Activated CD4-positive, alpha-beta T cell treated with anti-CD3 and anti-CD28 coated beads, Interleukin-10, Interleukin-2, amounts not matched to agents 100 ng/mL and 50 ng/mL, durations not matched to agents 16 hours and 8 hours (primary cell): ENCODE measurements around the gene RBFOX2.
A peak's percentile ranks its signal among the peaks of the same experiment; 100 is the strongest.
"Not testable (repeated sequence)": the region's sequence is repeated elsewhere in the genome, so short reads cannot be mapped to it uniquely, and the experiment has no call there.

Experiments
- DNase-seq: peaks from one replicate; pipeline ENCODE4 v3.0.0-alpha.2; 2020

Gene RBFOX2

GRCh38 chr22:36028646-36029405, at the start of gene RBFOX2:
Gene RBFOX2 (minus strand): TSS chr22:36028824. CDS start chr22:36028425, 399 bp downstream.
- DNase-seq = peak; percentile 74

GRCh38 chr22:36077271-36077670, 48.6 kb upstream of the RBFOX2 start:
- DNase-seq = no peak

- no peak for DNase-seq
Observed at GRCh38 chr22:36075724-36076123, 47.1 kb upstream of the RBFOX2 start.

DNA sequence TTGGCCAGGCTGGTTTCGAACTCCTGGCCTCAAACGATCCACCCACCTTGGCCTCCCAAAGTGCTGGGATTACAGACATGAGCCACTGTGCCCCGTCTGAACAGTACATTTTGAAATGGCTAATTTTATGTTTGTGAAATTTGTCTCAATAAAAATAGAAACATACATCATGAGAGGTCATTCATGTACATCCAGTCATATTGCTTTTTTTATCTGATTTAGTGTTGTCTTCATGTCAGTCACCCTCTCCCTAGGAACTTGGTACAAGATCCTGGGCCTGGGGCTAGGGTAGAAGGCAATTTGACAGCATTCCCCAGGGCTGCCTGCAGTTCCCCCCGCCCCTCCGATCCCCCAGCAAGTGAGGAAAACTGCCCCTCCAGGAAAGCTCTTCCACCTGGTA, 46.6 kb upstream of the RBFOX2 start:
- no peak for DNase-seq

GRCh38 chr22:36073476-36073875, 44.9 kb upstream of the RBFOX2 start:
- no peak for DNase-seq

GRCh38 chr22:36070645-36071044, 42.0 kb upstream of the RBFOX2 start:
- not testable (repeated sequence) for DNase-seq

- no peak for DNase-seq
Observed at GRCh38 chr22:36069368-36069767, 40.7 kb upstream of the RBFOX2 start.

DNA sequence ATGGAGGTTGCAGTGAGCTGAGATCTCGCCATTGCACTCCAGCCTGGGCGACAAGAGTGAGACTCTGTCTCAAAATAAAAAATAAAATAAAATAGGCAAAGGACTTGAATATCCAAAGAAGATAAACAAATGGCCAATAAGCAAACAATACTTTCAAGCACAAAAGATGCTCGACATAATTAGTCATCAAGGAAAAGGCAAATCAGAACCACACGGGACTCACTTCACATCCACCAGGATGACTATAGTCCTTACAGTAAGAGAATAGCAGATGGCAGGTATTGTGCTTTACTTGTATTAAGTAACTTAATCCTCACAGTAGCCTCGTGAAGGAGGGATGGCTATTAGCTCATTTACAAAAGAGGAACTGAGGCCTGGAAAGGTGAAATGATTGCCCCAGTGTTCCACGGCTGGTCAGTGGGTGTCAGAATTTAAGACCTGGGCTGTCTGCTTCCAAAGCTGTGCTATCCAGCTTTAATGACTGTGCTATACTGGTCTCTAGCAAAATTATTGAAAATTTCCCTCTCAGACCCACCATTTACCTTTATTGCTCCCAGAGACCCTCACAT, 40.2 kb upstream of the RBFOX2 start:
- DNase-seq = no peak

- no peak for DNase-seq
Observed at GRCh38 chr22:36067235-36067558, 38.6 kb upstream of the RBFOX2 start.

GRCh38 chr22:36065775-36066544, 37.3 kb upstream of the RBFOX2 start:
- DNase-seq = peak; percentile 75

- no peak for DNase-seq
Observed at GRCh38 chr22:36065462-36065774, 36.8 kb upstream of the RBFOX2 start.

DNA sequence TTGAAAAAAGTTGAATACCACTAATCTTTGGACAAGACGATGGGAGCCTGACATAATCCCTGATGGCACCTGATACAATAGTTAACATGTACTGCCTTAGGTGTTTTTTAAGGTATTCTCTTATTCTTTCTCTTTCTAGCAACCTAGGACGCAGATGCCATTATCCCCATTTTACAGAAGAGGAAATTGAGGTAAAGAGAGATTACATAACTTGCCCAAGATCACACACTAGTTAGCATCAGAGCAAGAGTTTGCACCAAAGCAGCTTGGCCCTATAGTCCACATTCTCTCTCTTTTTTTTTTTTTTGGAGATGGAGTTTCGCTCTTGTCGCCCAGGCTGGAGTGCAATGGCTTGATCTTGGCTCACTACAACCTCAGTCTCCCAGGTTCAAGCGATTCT, 35.7 kb upstream of the RBFOX2 start:
- no peak for DNase-seq

- DNase-seq = no peak
Observed at GRCh38 chr22:36056980-36057379, 28.4 kb upstream of the RBFOX2 start.

- DNase-seq = no peak
Observed at GRCh38 chr22:36055376-36056295, 27.0 kb upstream of the RBFOX2 start.

DNA sequence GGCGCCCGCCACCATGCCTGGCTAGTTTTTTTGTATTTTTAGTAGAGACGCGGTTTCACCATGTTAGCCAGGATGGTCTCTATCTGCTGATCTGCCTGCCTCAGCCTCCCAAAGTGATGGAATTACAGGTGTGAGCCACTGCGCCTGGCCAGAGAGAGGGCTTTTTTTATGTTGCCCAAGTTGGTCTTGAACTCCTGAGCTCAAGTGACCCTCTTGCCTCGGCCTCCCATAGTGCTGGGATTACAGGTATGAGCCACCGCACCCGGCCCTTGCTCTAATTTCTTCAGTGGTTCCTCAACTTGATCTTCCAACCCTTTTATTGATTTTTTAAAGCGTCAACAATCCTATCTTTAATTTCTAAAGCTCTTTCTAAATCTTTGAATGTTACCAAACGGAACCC, 25.8 kb upstream of the RBFOX2 start:
- DNase-seq = not testable (repeated sequence)

- no peak for DNase-seq
Observed at GRCh38 chr22:36053242-36054147, 24.9 kb upstream of the RBFOX2 start.

DNA sequence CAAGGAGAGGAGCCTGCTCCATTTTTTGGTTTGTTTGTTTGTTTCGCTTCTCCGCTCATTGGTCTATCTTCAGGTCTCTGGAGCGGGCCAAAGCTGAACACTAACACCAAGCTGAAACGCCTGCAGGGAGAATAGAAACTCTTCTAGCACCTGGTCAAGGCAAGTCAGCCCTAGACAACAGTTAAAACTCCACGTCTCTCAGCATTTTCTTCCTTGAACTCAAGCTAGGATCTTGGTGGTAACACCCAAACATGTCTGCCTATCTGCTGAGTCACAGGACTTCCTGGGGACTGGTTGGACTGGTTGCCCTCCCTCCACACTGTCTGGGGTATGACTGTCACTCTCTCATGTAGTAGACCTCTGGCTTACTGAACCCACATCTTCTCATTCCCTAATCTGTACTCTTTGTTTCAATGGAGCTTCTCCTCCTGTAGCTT, 23.9 kb upstream of the RBFOX2 start:
- peak; percentile 40 for DNase-seq

DNA sequence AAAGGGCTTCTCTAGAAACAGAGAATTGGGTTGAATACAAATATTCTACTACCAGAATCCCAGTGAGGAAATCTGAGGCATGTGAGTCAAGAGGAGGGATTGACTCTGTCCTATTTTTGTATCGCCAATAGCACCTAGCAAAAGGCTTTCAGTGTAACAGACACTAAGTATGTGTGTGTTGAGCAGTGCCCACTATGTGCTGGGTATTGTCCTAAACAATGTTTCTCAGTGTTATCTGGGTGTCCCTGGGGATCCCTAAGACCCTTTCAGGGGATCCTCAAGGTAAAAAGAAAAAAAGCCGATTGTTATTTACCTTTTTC, 21.0 kb upstream of the RBFOX2 start:
- DNase-seq = no peak

DNA sequence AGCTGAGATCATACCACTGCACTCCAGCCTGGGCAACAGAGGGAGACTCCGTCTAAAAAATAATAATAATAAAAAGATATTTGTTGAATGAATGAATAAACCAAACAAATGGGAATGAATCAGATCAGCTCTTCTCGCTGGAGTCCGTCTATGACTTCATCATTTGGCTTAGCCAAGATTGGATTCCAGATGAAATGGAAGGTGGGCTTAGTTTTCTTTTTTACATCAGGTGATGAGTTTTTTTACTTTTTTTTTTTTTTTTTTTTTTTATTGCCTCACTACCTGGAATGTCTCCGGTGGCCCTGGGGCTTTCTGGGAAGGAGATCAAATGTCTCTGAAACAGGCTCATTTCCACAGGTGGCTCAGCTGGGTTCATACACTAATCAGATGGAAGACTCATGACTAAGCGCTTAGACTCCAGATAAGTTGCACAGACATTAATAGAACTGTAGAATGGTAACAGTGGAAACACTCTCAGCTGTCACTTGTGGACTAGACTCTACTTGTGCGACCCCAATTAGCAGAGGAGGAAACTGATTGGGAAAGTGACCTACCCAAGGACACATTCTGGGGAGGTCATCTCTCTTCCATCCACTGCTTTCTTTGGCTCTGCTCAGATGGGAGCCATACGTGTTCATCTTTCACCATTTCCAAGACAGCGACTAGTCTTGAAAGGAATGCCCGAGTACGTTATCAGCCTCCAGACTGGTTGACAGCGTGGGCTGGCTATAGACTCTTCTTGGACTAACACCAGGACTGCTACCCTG, 20.5 kb upstream of the RBFOX2 start:
- no peak for DNase-seq

DNA sequence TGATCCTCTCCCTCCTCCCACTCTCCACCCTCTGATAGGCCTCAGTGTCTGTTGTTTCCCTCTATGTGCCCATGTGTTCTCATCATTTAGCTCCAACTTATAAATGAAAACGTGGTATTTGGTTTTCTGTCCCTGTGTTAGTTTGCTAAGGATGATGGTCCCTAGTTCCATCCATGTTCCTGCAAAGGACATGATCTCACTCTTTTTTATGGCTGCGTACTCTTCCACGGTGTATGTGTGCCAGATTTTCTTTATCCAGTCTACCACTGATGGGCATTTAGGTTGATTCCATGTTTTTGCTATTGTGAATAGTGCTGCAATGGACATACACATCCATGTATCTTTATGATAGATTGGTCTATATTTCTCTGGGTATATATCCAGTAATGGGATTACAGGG, 15.9 kb upstream of the RBFOX2 start:
- not testable (repeated sequence) for DNase-seq

DNA sequence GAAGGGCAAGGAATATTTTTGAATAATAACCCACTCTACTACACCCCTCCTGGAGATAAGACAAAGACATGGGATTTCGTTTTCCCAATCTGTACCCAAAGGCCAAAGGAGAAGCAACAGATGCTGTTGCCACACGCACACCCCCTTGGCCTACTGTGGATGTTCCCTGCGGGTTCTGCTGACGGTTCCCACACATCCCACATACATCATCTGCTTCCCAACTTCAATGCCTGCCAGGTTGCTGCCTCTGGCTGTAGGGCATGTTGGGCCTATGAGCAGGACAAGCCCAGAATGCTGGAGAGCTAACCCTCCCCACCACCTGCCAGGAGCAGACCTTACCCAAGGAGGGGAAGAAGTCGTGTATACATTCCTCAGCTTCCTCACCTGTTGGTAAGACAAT, 13.6 kb upstream of the RBFOX2 start:
- no peak for DNase-seq
